Mesenchymal stem cell (in vitro differentiated cells and primary cell): ENCODE data around the gene CALML5.

Experiments used
- DNase-seq: peaks from one replicate; pipeline ENCODE4 v3.0.0-alpha.2; 2013
- H2AFZ ChIP-seq: one replicate; pipeline ENCODE4 v1.6.1; 2013; ENCODE audit warnings: low read depth, mild to moderate bottlenecking, control low read depth, inconsistent platforms, low read length, moderate library complexity
- H2AK5ac ChIP-seq: 2 replicates; pipeline ENCODE4 v1.6.1; 2013; ENCODE audit warnings: low read length, moderate library complexity, mild to moderate bottlenecking, inconsistent platforms; ENCODE audit not compliant: severe bottlenecking
- H2BK120ac ChIP-seq: one replicate; pipeline ENCODE4 v1.6.1; 2013; ENCODE audit warnings: low read depth, mild to moderate bottlenecking, inconsistent platforms, low read length, moderate library complexity
- H2BK12ac ChIP-seq, 2 experiments: one replicate each; pipeline ENCODE4 v1.6.1; 2013; ENCODE audit warnings: inconsistent platforms in 2 of 2, low read length in 2 of 2, mild to moderate bottlenecking in 2 of 2, moderate library complexity in 2 of 2, control low read depth in 1 of 2
- H2BK15ac ChIP-seq: one replicate; pipeline ENCODE4 v1.6.1; 2013; ENCODE audit warnings: mild to moderate bottlenecking, low read depth, inconsistent platforms; ENCODE audit not compliant: poor library complexity, severe bottlenecking
- H2BK5ac ChIP-seq: 2 replicates; pipeline ENCODE4 v1.6.1; 2013; ENCODE audit warnings: low read depth, mild to moderate bottlenecking, low read length, control low read depth, inconsistent platforms; ENCODE audit not compliant: poor library complexity, severe bottlenecking
- H3K14ac ChIP-seq, 2 experiments: one replicate each; pipeline ENCODE4 v1.6.1; 2013; ENCODE audit warnings: inconsistent platforms in 2 of 2, low read length in 2 of 2, control low read depth in 1 of 2, mild to moderate bottlenecking in 1 of 2, moderate library complexity in 1 of 2
- H3K18ac ChIP-seq, 2 experiments: one replicate each; pipeline ENCODE4 v1.6.1; 2013; ENCODE audit warnings: inconsistent platforms in 2 of 2, low read length in 2 of 2, control low read depth in 1 of 2, low read depth in 1 of 2, mild to moderate bottlenecking in 1 of 2
- H3K23ac ChIP-seq, 2 experiments: one replicate each; pipeline ENCODE4 v1.6.1; 2013; ENCODE audit warnings: inconsistent platforms in 2 of 2, low read length in 2 of 2, mild to moderate bottlenecking in 2 of 2, moderate library complexity in 2 of 2, control low read depth in 1 of 2
- H3K27ac ChIP-seq: 2 replicates; pipeline ENCODE4 v1.5.1; 2013; ENCODE audit warnings: mild to moderate bottlenecking, moderate library complexity, low read length, control low read depth, inconsistent platforms; ENCODE audit not compliant: poor library complexity, severe bottlenecking
- H3K27me3 ChIP-seq, 2 experiments: 2 replicates each; pipeline versions ENCODE4 v1.6.1 to v1.7.0; 2013; ENCODE audit warnings: low read length in 2 of 2, mild to moderate bottlenecking in 2 of 2, moderate library complexity in 2 of 2, control low read depth in 1 of 2, inconsistent platforms in 1 of 2; ENCODE audit not compliant: control insufficient read depth in 1 of 2, insufficient read depth in 1 of 2
- H3K36me3 ChIP-seq, 2 experiments: 2 replicates each; pipeline versions ENCODE4 v1.6.1 to v1.7.0; 2013; ENCODE audit warnings: low read length in 2 of 2, control low read depth in 1 of 2, inconsistent platforms in 1 of 2, low read depth in 1 of 2, mild to moderate bottlenecking in 1 of 2; ENCODE audit not compliant: insufficient read depth in 2 of 2, control insufficient read depth in 1 of 2
- H3K4ac ChIP-seq, 2 experiments: one replicate each; pipeline ENCODE4 v1.6.1; 2013; ENCODE audit warnings: inconsistent platforms in 2 of 2, low read length in 2 of 2, mild to moderate bottlenecking in 2 of 2, moderate library complexity in 2 of 2, control low read depth in 1 of 2, low read depth in 1 of 2
- H3K4me1 ChIP-seq: 2 replicates; pipeline ENCODE4 v1.6.1; 2013; ENCODE audit warnings: low read depth, low read length, control low read depth; ENCODE audit not compliant: control insufficient read depth, insufficient read depth
- H3K4me2 ChIP-seq: 2 replicates; pipeline ENCODE4 v1.6.1; 2013; ENCODE audit warnings: low read length, mild to moderate bottlenecking, inconsistent platforms; ENCODE audit not compliant: poor library complexity, severe bottlenecking
- H3K4me3 ChIP-seq, 2 experiments: 2 replicates each; pipeline versions ENCODE4 v1.5.1 to v1.7.0; 2013; ENCODE audit warnings: low read length in 2 of 2, mild to moderate bottlenecking in 2 of 2, control low read depth in 1 of 2, low read depth in 1 of 2; ENCODE audit not compliant: insufficient read depth in 1 of 2
- H3K79me1 ChIP-seq: replicated peaks from 2 replicates; pipeline ENCODE4 v1.6.1; 2013; ENCODE audit warnings: mild to moderate bottlenecking, control low read depth, low read length, inconsistent platforms; ENCODE audit not compliant: poor library complexity, severe bottlenecking
- H3K9ac ChIP-seq: 2 replicates; pipeline ENCODE4 v1.7.0; 2013; ENCODE audit warnings: mild to moderate bottlenecking, low read length, moderate library complexity
- H3K9me3 ChIP-seq: 2 replicates; pipeline ENCODE4 v1.7.0; 2013; ENCODE audit warnings: mild to moderate bottlenecking, low read length; ENCODE audit not compliant: control insufficient read depth
- H4K8ac ChIP-seq: one replicate; pipeline ENCODE4 v1.6.1; 2013; ENCODE audit warnings: inconsistent platforms, mild to moderate bottlenecking, low read length, moderate library complexity
- H4K91ac ChIP-seq: one replicate; pipeline ENCODE4 v1.6.1; 2013; ENCODE audit warnings: mild to moderate bottlenecking, low read length, inconsistent platforms
- WGBS: methylation state at CpG from one replicate; pipeline ENCODE4 v1.1.7; 2013; ENCODE audit warnings: mixed read lengths; 5-methylcytosine and 5-hydroxymethylcytosine counted together

CALML5 gene

DNA sequence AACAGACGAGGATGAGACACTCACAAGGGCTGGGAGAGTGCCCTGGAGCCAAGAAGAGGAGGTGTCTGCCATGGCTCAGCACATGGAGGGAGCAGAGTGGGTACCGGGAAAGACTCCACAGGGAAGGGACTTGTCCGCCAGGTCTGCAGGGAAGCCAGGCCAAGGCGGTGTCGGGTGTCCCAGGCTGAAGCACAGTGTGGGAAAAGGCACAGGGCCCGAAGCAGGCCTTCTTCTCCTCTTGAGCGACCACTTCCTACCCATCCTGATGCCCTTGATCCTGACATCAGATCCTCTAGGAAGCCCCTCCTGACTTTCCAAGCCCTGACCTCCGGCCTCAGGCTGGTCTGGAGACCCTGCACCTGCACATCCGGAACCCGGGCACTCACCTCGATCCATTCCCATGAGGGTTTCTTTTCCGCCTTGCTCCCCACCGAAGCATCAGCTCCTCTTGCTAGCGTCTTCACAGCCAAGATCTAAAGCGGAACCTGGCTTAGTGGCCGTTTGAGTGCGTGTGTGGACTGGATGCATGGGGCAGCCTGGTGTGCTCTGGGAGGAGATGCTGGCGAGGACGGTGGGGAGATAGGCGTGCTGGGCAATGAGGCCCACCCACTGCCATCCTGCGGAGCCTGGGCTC lies 33.8 kb upstream of the CALML5 start:
- Histone ChIP-seq H3K27me3 (peaks cover 0 to 5% of the 10 kb centered on the region in 2 experiments), H3K4me1 (no peaks in the 10 kb centered on the region), H4K8ac (no peak overlapping the region), H3K9ac (no peak overlapping the region), H2AFZ (no peak overlapping the region), H3K4ac (no peak overlapping the region), H2BK12ac (peak overlapping the region in 1 of 2 experiments; percentile 24), H3K27ac (no peak overlapping the region), H3K23ac (no peak overlapping the region), H2BK15ac (no peak overlapping the region), H2BK5ac (no peak overlapping the region), H3K79me1 (no peaks in the 10 kb centered on the region), H3K9me3 (no peaks in the 10 kb centered on the region), H3K36me3 (no peaks in the 10 kb centered on the region), H3K14ac (peak overlapping the region in 1 of 2 experiments; percentile 74), H2AK5ac (no peak overlapping the region), H4K91ac (peak overlapping the region; percentile 28), H3K4me2 (no peak overlapping the region), H3K18ac (no peak overlapping the region), H2BK120ac (no peak overlapping the region), H3K4me3 (no peak overlapping the region)
- WGBS: 93% methylated on average over 21 of the region's 21 CpGs
- DNase-seq: no peak

DNA sequence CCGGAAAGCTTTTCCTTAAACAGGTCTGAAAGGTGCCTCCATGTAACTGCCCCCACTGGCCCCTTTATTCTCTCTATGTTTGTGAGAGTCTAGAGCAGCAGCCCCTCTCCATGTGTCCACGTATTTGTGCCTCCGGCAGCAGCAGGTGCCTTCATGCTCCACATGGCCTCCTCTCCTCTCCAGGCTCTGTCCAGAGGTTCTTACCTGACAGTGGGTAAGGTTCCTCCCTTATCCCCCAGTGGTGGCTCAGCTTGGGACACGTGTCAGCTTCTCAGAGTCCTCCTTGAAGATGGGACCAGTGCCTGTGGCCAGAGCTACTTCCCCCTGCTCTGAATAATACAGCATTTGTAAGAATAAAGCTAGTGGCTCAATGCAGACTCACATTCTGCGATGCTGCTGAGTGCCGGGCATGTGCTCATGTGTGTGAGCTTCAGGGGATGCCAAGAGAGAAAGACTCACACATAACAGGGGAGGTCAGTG lies 33.3 kb upstream of the CALML5 start:
- Histone ChIP-seq H2AK5ac (no peak overlapping the region), H2BK12ac (no peak overlapping the region), H2BK15ac (no peak overlapping the region), H3K4ac (no peak overlapping the region), H3K23ac (no peak overlapping the region), H3K18ac (no peak overlapping the region), H2AFZ (no peak overlapping the region), H4K91ac (peak overlapping the region; percentile 28), H3K36me3 (no peaks in the 10 kb centered on the region), H3K79me1 (no peaks in the 10 kb centered on the region), H3K9me3 (no peaks in the 10 kb centered on the region), H3K14ac (no peak overlapping the region), H2BK120ac (no peak overlapping the region), H4K8ac (no peak overlapping the region), H3K9ac (no peak overlapping the region), H2BK5ac (no peak overlapping the region), H3K4me2 (no peak overlapping the region), H3K27me3 (peaks cover 0 to 8% of the 10 kb centered on the region in 2 experiments), H3K4me3 (no peak overlapping the region), H3K27ac (no peak overlapping the region), H3K4me1 (no peaks in the 10 kb centered on the region)
- 90% methylated on average over 6 of the region's 6 CpGs for WGBS
- DNase-seq: no peak

DNA sequence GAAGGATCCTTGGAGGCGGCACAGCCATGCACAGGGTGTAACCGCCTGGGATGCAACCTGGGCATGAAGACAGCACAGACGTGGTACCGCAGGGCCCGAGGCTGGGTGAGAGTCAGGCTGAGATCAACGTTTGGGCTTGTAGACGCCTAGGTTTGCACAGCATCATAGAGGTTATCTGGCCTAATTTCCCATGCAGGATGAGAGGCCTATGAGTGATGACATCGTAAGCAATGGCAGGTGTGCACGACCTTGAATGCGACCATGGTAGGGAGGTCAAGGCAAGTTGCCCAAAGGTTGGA lies 32.9 kb upstream of the CALML5 start:
- Histone ChIP-seq H2AFZ (no peak overlapping the region), H2AK5ac (no peak overlapping the region), H2BK5ac (no peak overlapping the region), H4K91ac (no peak overlapping the region), H3K4ac (no peak overlapping the region), H3K9me3 (no peaks in the 10 kb centered on the region), H3K18ac (no peak overlapping the region), H2BK15ac (no peak overlapping the region), H3K4me1 (no peaks in the 10 kb centered on the region), H4K8ac (no peak overlapping the region), H3K14ac (no peak overlapping the region), H2BK12ac (no peak overlapping the region), H3K4me2 (no peak overlapping the region), H2BK120ac (no peak overlapping the region), H3K79me1 (no peaks in the 10 kb centered on the region), H3K27me3 (peaks cover 0 to 12% of the 10 kb centered on the region in 2 experiments), H3K23ac (no peak overlapping the region), H3K36me3 (no peaks in the 10 kb centered on the region), H3K9ac (no peak overlapping the region), H3K4me3 (no peak overlapping the region), H3K27ac (no peak overlapping the region)
- DNase-seq: no peak
- WGBS: 94% methylated on average over 10 of the region's 10 CpGs

DNA sequence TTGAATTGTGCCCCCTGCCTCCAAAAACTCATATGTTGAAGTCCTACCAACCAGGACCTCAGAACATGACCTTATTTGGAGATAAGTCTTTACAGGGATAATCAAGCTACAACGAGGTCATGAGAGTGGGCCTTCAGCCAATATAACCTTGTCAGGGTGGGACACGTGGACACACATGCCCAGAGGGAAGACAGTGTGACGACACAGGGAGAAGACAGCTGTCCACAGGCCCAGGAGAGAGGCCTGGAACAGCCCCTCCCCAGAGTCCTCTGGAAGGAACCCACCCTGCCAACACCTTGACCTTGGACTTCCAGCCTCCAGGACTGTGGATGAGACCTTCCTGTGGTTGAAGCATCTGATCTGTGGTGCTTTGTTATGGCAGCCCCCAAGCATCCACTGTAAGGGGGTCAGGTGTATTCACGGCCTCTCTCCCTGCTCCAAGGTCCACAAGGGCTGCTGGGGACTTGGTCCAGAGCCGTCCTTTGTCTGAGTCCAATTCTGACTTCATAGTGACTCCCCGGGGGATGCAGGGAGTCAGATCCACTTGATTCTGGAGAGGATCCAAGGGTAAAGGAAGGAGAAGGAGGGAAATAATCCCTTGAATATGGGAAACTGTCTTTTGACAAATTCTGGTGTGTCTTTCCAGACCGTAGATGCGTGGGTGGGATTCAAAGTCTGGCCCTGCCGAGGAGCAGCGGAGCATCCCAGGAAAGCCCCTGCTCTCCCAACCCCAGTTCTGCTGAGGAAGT lies 32.4 kb upstream of the CALML5 start:
- Histone ChIP-seq H3K9ac (no peak overlapping the region), H3K23ac (no peak overlapping the region), H3K27ac (no peak overlapping the region), H2BK12ac (no peak overlapping the region), H3K36me3 (no peaks in the 10 kb centered on the region), H3K18ac (no peak overlapping the region), H2AK5ac (no peak overlapping the region), H3K79me1 (no peaks in the 10 kb centered on the region), H3K14ac (no peak overlapping the region), H4K8ac (no peak overlapping the region), H2AFZ (no peak overlapping the region), H3K4me2 (no peak overlapping the region), H3K4ac (no peak overlapping the region), H3K4me1 (no peaks in the 10 kb centered on the region), H4K91ac (no peak overlapping the region), H2BK5ac (no peak overlapping the region), H3K9me3 (no peaks in the 10 kb centered on the region), H2BK120ac (no peak overlapping the region), H3K4me3 (no peak overlapping the region), H3K27me3 (peaks cover 0 to 17% of the 10 kb centered on the region in 2 experiments), H2BK15ac (no peak overlapping the region)
- DNase-seq: no peak
- 88% methylated on average over 10 of the region's 10 CpGs for whole genome bisulfite sequencing
